Measurements from ENCODE around the gene SCART1.

Gene SCART1

GRCh38 chr10:133415752-133416151 lies 38.0 kb upstream of the SCART1 start:
- TF ChIP-seq YY1 (IDR thresholded peaks at IDR 0.05; ENCODE audit: low read depth) (no peak), USF1 (IDR thresholded peaks at IDR 0.05) (no peak), MAX (IDR thresholded peaks at IDR 0.05) (no peak), ZBTB7A (IDR thresholded peaks at IDR 0.05; ENCODE audit: low read depth) (no peak)

GRCh38 chr10:133418289-133418993 lies 35.3 kb upstream of the SCART1 start:
- TF ChIP-seq RAD21 (IDR thresholded peaks at IDR 0.05; ENCODE audit: low read depth), result no peak
- TF ChIP-seq TCF12 (IDR thresholded peaks at IDR 0.05; ENCODE audit: low read depth), result no peak
- TF ChIP-seq EP300 (IDR thresholded peaks at IDR 0.05; ENCODE audit: borderline replicate concordance), result no peak
- no peak for TF ChIP-seq YY1 (IDR thresholded peaks at IDR 0.05; ENCODE audit: low read depth)
- no peak for TF ChIP-seq REST (IDR thresholded peaks at IDR 0.05; ENCODE audit: low read depth)
- TF ChIP-seq FOXM1 (IDR thresholded peaks at IDR 0.05; ENCODE audit: borderline replicate concordance, low read depth), result no peak

GRCh38 chr10:133419211-133419950 lies 34.4 kb upstream of the SCART1 start:
- TF ChIP-seq MAX (IDR thresholded peaks at IDR 0.05), result no peak
- no peak for TF ChIP-seq USF1 (IDR thresholded peaks at IDR 0.05)
- no peak for TF ChIP-seq TEAD4 (IDR thresholded peaks at IDR 0.05)
- no peak for TF ChIP-seq TCF12 (IDR thresholded peaks at IDR 0.05; ENCODE audit: low read depth)
- no peak for TF ChIP-seq EP300 (IDR thresholded peaks at IDR 0.05; ENCODE audit: borderline replicate concordance)
- no peak for TF ChIP-seq NFIC (IDR thresholded peaks at IDR 0.05)
- TF ChIP-seq YY1 (IDR thresholded peaks at IDR 0.05; ENCODE audit: low read depth), result no peak
- TF ChIP-seq ZBTB7A (IDR thresholded peaks at IDR 0.05; ENCODE audit: low read depth), result no peak
- no peak for TF ChIP-seq TAF1 (IDR thresholded peaks at IDR 0.05; ENCODE audit: low read depth)
- no peak for TF ChIP-seq RAD21 (IDR thresholded peaks at IDR 0.05; ENCODE audit: low read depth)
- TF ChIP-seq FOXM1 (IDR thresholded peaks at IDR 0.05; ENCODE audit: borderline replicate concordance, low read depth), result no peak

- TF ChIP-seq TCF12 (IDR thresholded peaks at IDR 0.05; ENCODE audit: low read depth) (no peak), EGR1 (IDR thresholded peaks at IDR 0.05) (no peak), CEBPB (IDR thresholded peaks at IDR 0.05) (no peak), YY1 (IDR thresholded peaks at IDR 0.05; ENCODE audit: low read depth) (no peak), ZBTB7A (IDR thresholded peaks at IDR 0.05; ENCODE audit: low read depth) (no peak), FOXM1 (IDR thresholded peaks at IDR 0.05; ENCODE audit: borderline replicate concordance, low read depth) (no peak), CREB1 (IDR thresholded peaks at IDR 0.05; ENCODE audit: low read depth) (no peak), NFIC (IDR thresholded peaks at IDR 0.05) (no peak), USF1 (IDR thresholded peaks at IDR 0.05) (no peak), RAD21 (IDR thresholded peaks at IDR 0.05; ENCODE audit: low read depth) (no peak), TAF1 (IDR thresholded peaks at IDR 0.05; ENCODE audit: low read depth) (no peak), REST (IDR thresholded peaks at IDR 0.05; ENCODE audit: low read depth) (no peak), EP300 (IDR thresholded peaks at IDR 0.05; ENCODE audit: borderline replicate concordance) (no peak)
Observed at GRCh38 chr10:133420028-133420427, 33.7 kb upstream of the SCART1 start.

- TF ChIP-seq EP300 (IDR thresholded peaks at IDR 0.05; ENCODE audit: borderline replicate concordance) (0 out of 2 replicates have a peak, but pooled peaks have one; percentile 12), RAD21 (IDR thresholded peaks at IDR 0.05; ENCODE audit: low read depth) (no peak), TCF12 (IDR thresholded peaks at IDR 0.05; ENCODE audit: low read depth) (no peak), NFIC (IDR thresholded peaks at IDR 0.05) (no peak), ZBTB7A (IDR thresholded peaks at IDR 0.05; ENCODE audit: low read depth) (no peak), TEAD4 (IDR thresholded peaks at IDR 0.05) (no peak)
Observed at GRCh38 chr10:133420579-133420978, 33.2 kb upstream of the SCART1 start.
